SH-SY5Y (cell line): Measurements from ENCODE around the gene ITGA1.

ENCODE experiments used
- GATA2 ChIP-seq: IDR thresholded peaks from 2 replicates; pipeline ENCODE4 v1.6.1; 2011; ENCODE audit warnings: mild to moderate bottlenecking, low read depth, low read length
- GATA3 ChIP-seq: IDR thresholded peaks from 2 replicates; pipeline ENCODE4 v1.6.1; 2011; ENCODE audit warnings: low read depth, mild to moderate bottlenecking, low read length, moderate library complexity

DNA sequence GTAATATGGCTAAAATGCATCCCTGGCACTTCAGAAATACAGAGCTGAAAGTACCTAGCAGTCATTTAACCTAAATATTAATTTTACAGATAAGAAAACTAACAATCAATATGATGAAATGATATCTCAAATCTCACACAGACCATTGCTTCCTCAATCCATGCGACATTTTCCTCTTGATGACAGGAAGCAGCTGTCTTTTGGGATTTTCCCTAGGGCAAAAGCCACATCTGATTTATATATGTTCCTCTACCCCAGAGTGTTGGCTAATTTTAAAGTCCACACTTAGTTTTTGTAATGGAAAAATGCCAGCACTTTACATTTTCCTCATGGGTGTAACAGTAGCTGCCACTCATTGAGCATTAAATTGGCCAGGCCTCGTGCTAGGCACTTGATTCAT lies 47.7 kb upstream of the ITGA1 start:
- TF ChIP-seq GATA2 (peak; percentile 56; the same call in 1 of the 2 replicates), GATA3 (no peak)
